ENCODE measurements around the gene UGT1A8.
"Not testable (repeated sequence)": the region's sequence is repeated elsewhere in the genome, so short reads cannot be mapped to it uniquely, and the experiment has no call there.

UGT1A8 gene

GRCh38 chr2:233617476-233617875, at the start of gene UGT1A8:
TSS of gene UGT1A8 (plus strand) at chr2:233617633. CDS start at chr2:233617708, 75 bp downstream.
- not testable (repeated sequence) for DNase-seq

GRCh38 chr2:233571001-233571400, 46.4 kb upstream of the UGT1A8 start:
- no peak for DNase-seq

GRCh38 chr2:233571462-233571861, 46.0 kb upstream of the UGT1A8 start:
- no peak for DNase-seq

- DNase-seq = no peak
Measured at GRCh38 chr2:233572468-233572867, 45.0 kb upstream of the UGT1A8 start.

- not testable (repeated sequence) for DNase-seq
Measured at GRCh38 chr2:233577341-233577740, 40.1 kb upstream of the UGT1A8 start.

- DNase-seq = not testable (repeated sequence)
Measured at GRCh38 chr2:233583217-233583965, 34.0 kb upstream of the UGT1A8 start.

- no peak for DNase-seq
Measured at GRCh38 chr2:233584210-233584609, 33.2 kb upstream of the UGT1A8 start.

DNA sequence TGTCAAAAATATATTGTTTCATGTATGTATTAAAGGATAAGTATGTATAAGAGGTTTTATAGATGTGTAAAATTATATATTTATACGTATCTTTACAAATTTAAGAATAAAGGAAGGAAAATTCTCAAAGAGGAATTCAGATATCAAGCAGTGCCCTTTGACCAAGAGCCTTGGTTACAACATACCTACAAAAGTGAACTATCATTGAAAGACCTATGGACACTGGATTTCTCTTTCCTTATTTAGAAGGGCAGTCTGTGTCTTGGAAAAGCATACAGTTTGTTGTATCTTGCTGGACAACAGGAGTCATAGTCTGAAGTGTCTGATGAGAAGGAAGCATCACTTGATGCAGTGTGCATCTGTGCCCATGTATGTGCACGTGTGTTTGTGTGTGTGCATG, 29.0 kb upstream of the UGT1A8 start:
- DNase-seq = no peak

- not testable (repeated sequence) for DNase-seq
Measured at GRCh38 chr2:233592706-233593105, 24.7 kb upstream of the UGT1A8 start.

- no peak for DNase-seq
Measured at GRCh38 chr2:233593201-233593600, 24.2 kb upstream of the UGT1A8 start.

DNA sequence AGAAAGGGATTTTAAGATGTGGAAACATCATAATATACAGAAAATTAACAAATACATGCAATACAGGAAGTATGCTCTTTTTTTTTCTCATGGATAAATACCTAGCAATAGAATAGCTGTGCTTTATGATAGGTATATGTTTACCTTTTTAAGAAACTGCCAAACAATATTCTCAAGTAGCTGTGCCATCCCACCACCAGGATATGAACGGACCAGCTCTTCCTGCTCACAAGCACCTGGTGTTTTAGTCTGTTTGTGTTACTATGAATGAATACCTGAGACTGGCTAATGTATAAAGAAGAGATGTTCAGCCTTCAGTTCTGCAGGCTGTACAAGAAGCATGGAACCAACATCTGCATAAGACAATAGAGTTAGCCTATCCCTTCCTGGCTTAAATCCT, 19.9 kb upstream of the UGT1A8 start:
- DNase-seq = no peak

GRCh38 chr2:233598952-233599351, 18.5 kb upstream of the UGT1A8 start:
- DNase-seq = no peak

- no peak for DNase-seq
Measured at GRCh38 chr2:233600386-233600785, 17.0 kb upstream of the UGT1A8 start.

DNA sequence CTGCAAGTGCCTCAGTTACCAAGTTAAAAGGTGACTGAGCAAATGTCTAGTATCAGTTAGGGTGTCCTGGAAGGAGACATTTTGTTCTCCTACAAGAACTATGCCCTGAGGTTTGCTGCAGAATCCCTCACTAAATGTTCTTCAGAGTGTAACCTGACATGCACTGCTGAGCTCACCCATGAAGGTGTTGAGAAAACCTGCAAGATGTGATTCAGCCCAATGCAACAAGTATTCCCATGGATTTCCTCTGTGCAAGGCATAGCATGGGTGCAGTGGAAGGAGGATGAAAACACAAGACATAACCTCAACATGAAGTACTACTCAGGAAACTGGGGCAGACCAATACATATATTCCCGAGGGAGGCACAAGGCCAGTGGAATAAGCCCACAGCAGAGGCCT, 15.4 kb upstream of the UGT1A8 start:
- no peak for DNase-seq

GRCh38 chr2:233603520-233603919, 13.9 kb upstream of the UGT1A8 start:
- no peak for DNase-seq

DNA sequence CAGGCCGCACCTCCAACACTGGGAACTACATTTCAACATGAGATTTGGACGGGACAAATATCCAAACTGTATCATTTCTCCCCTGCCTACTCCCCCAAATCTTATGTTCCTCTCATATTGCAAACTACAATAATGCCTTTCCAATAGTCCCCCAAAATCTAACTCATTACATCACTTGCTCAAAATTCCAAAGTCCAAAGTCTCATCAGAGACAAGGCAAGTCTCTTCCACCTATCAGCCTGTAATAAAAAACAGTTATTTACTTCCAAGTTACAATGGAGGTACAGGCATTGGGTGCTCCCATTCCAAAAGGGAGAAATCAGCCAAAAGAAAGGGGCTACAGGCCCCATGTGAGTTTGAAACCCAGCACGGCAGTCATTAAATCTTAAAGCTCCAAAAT, 12.6 kb upstream of the UGT1A8 start:
- no peak for DNase-seq

DNA sequence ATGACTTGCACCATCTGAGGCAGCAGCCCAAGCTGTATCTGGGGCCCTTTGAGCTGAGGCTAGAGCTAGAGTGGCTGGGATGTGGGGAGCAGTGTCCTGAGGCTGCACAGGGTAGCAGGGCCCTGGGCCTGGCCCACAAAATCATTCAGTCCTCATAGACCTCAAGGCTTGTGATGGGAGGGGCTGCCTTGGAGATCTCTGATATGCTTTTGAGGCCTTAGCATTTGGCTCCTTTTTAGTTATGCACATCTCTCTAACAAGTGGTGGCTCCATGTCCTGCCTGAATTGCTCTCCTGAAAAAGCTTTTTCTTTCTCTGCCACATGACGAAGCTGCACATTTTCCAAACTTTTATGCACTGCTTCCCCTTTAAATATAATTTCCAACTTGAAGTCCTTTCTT, 11.8 kb upstream of the UGT1A8 start:
- no peak for DNase-seq

GRCh38 chr2:233611284-233611683, 6.1 kb upstream of the UGT1A8 start:
- no peak for DNase-seq

GRCh38 chr2:233620204-233620603, 2.8 kb downstream of the UGT1A8 start:
- DNase-seq = no peak

GRCh38 chr2:233621863-233622262, 4.4 kb downstream of the UGT1A8 start:
- not testable (repeated sequence) for DNase-seq

DNA sequence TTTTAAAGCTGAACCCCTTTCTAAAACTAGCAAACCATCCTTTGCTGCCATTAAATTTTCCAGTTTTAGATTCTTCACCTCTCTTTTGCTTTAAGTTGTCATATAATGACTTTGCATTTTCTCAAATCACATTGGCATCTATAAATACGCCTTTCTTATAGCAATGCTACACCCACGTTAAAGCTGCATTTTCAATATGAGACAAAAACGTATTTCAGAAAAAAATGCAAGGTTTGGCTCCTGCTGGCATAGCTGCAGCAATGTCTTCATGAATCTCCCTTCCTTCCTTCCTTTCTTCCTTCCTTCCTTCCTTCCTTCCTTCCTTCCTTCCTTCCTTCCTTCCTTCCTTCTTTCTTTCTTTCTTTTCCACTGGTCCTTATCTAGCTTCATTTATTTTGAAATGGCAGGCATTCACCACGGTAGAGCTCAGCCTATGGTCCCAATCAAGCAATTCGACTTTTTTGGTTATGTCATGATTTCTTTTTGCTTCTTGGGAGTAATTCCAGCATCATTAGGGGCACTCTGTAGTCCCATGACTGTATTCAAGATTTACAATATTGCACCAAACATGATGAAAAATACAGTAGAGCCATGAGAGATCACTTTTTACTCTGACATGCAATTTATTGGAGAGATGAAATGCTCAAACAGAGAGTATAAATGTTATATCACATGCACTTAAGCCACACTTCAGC, 10.0 kb downstream of the UGT1A8 start:
- DNase-seq = no peak

DNA sequence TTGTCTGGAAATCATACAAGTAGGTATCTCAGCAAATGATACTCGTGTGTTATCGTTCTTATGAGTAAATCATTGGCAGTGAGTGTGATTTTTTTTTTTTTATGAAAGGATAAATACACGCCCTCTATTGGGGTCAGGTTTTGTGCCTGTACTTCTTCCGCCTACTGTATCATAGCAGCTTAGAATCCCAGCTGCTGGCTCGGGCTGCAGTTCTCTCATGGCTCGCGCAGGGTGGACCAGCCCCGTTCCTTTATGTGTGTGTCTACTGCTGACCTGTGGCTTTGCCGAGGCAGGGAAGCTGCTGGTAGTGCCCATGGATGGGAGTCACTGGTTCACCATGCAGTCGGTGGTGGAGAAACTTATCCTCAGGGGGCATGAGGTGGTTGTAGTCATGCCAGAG, 18.9 kb downstream of the UGT1A8 start, which contains the start of gene UGT1A10:
TSS of gene UGT1A10 (plus strand) at position 143 of the 400 bp plus-strand sequence. CDS start at position 218, 75 bp downstream.
- not testable (repeated sequence) for DNase-seq

GRCh38 chr2:233638836-233639235, 21.4 kb downstream of the UGT1A8 start:
- DNase-seq = no peak

DNA sequence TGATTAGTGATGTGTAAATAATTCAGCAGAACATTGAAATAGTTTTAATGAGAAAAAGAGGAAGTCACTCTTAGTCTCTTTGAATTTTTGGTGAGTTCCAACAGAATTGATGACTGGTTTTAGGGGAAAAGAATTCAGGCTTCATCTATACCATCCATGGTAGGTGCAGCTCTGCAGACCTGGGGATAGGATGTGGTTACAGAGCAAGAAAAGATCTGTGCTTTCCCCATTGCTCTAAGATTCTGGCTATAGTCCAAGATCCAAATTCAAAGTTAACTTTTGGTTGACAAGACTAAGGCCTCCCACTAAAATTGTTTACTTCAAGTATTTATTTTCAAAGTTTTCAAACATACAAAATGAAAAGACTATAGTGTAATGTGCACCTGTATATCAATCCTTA, 22.4 kb downstream of the UGT1A8 start:
- DNase-seq = no peak

Data from activated CD4-positive, CD25-positive, alpha-beta regulatory T cell (primary cell).